ENCODE data around the gene PIK3CB. TPM values are rescaled to one million over a fixed set of nuclear protein-coding genes. Genes with fewer than 3 reads are reported as not detected.

Gene PIK3CB
- total RNA-seq, 2 donors from 2014 or later: 20.6 to 32.0 TPM

DNA sequence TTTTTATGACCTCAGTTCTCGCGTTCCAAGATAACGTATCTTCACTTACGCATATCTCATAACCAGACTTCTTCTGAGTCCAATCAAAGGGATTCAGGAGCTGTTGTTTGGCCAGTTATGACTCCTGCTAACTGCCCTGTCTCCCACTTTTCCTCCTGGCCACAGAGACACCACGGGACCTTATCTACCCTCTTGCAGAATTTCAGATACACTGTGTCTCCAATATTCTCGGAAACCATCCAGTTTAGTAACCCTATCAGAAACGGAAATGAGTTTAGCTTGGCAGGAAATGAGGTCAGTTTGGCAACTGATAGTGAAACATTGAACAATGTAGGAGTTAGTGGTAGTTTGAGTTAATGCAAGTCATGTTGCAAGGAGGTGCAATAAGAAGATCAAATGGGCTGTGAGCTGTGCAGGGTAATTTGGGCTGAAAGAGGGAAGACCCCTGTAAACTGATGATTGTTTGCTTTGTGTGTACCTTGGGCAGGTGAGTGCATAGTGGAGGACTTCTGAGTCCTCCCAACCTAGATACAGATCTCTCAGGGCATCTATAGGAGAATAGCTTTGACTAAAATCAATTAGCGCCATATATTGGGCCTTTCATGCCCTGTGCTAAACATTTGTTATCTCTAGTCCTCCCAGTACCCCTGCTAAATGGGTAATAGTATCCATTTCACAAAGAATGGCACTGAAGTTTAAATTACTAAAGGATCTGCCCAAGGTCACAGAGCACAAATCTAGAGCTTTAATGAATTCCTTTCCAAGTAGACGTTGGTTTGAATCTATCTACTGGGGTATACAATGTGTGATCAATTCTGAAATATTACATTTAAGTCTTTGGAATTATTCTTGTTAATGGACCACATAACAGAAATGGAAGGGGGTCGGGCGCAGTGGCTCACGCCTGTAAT is 41.3 kb upstream of the PIK3CB start:
- no peak for TF ChIP-seq CTCF (IDR thresholded peaks at IDR 0.05)
- Histone ChIP-seq H3K4me3 (no peak overlapping the region), H3K36me3 (no peaks in the 10 kb centered on the region), H3K4me1 (ENCODE audit: control insufficient read depth in 1 of 2, low read depth in 2 of 2) (no peaks in the 10 kb centered on the region), H3K27me3 (replicated peaks; ENCODE audit: insufficient read depth) (no peaks in the 10 kb centered on the region), H3K27ac (no peak overlapping the region), H3K9me3 (no peaks in the 10 kb centered on the region)
- no peak for ATAC-seq (ENCODE audit: insufficient number of reproducible peaks, low FRiP score, low read depth)
- DNase-seq (ENCODE audit: low spot score): no peak

DNA sequence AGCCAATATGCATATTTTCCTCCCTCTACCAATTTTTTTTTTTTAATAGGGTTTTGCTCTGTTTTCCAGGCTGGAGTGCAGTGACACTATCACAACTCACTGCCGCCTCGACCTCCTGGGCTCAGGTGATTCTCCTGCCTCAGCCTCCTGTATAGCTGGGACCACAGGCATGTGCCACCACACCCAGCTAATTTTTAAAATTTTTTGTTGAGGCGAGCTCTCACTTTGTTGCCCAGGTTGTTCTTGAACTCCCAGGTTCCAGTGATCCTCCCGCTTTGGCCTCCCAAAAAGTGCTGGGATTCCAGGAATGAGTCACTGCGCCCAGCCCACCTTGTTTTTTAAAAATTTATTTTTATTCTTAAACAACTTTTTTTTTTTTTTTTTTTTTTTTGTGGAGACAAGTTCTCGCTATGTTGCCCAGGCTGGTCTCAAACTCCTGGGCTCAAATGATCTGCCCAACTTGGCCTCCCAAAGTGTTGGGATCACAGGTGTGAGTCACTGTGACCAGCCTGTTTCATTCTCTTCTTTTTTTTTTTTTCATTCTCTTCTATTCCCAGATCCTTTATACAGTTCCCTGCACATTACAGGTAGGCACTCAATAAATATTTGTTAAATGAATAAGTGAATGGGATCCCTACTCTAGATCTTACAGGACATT is 40.5 kb upstream of the PIK3CB start:
- ATAC-seq (ENCODE audit: insufficient number of reproducible peaks, low FRiP score, low read depth): no peak
- Histone ChIP-seq H3K27me3 (replicated peaks; ENCODE audit: insufficient read depth) (no peaks in the 10 kb centered on the region), H3K4me3 (no peak overlapping the region), H3K9me3 (no peaks in the 10 kb centered on the region), H3K27ac (no peak overlapping the region), H3K4me1 (ENCODE audit: control insufficient read depth in 1 of 2, low read depth in 2 of 2) (no peaks in the 10 kb centered on the region), H3K36me3 (no peaks in the 10 kb centered on the region)
- TF ChIP-seq CTCF (IDR thresholded peaks at IDR 0.05): no peak
- no peak for DNase-seq (ENCODE audit: low spot score)

DNA sequence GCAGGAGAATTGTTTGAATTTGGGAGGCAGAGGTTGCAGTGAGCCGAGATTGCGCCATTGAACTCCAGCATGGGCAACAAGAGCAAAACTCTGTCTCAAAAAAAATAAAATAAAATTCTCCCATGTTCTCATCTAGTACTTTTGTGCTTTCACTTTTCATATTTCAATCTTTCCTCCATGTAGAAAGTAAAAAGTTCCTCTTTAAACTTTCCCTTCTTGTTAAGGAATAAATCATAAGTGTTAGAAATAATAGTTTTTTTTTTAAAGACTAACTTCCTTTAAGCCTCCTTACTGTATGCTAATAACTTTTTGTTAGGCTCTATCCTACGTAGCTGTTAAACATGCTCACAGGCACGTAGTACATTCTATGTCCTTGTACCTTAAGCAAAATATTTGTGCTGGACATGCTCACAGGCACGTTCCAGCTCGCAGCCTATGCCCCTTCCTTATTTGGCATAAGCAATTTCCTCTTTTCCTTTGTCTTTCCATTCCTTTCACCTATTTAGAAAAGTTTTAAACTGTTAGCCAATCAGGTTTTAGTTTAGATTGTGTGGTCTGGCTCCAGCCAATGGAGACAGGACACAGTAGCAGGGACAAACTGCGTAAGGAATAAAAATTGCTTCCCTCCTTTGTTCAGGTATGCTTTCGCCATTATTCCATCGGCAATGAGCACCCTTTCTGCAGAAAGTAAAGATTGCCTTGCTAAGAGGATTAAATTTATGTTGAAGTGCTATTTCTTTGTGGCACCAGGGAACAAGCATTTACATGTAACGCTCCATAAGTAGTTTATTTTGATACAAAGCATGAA is 38.9 kb upstream of the PIK3CB start:
- DNase-seq (ENCODE audit: low spot score) (no peak), ATAC-seq (ENCODE audit: insufficient number of reproducible peaks, low FRiP score, low read depth) (no peak)
- Histone ChIP-seq H3K4me3 (no peak overlapping the region), H3K4me1 (ENCODE audit: control insufficient read depth in 1 of 2, low read depth in 2 of 2) (no peaks in the 10 kb centered on the region), H3K36me3 (no peaks in the 10 kb centered on the region), H3K9me3 (no peaks in the 10 kb centered on the region), H3K27ac (no peak overlapping the region), H3K27me3 (replicated peaks; ENCODE audit: insufficient read depth) (no peaks in the 10 kb centered on the region)
- TF ChIP-seq CTCF (IDR thresholded peaks at IDR 0.05): no peak

- Histone ChIP-seq H3K27me3 (replicated peaks; ENCODE audit: insufficient read depth) (no peaks in the 10 kb centered on the region), H3K36me3 (no peaks in the 10 kb centered on the region), H3K4me3 (no peak overlapping the region), H3K27ac (no peak overlapping the region), H3K4me1 (ENCODE audit: control insufficient read depth in 1 of 2, low read depth in 2 of 2) (no peaks in the 10 kb centered on the region), H3K9me3 (no peaks in the 10 kb centered on the region)
- ATAC-seq (ENCODE audit: insufficient number of reproducible peaks, low FRiP score, low read depth): no peak
- no peak for TF ChIP-seq CTCF (IDR thresholded peaks at IDR 0.05)
- no peak for DNase-seq (ENCODE audit: low spot score)
Measured at GRCh38 chr3:138872632-138873031, 37.9 kb upstream of the PIK3CB start.

DNA sequence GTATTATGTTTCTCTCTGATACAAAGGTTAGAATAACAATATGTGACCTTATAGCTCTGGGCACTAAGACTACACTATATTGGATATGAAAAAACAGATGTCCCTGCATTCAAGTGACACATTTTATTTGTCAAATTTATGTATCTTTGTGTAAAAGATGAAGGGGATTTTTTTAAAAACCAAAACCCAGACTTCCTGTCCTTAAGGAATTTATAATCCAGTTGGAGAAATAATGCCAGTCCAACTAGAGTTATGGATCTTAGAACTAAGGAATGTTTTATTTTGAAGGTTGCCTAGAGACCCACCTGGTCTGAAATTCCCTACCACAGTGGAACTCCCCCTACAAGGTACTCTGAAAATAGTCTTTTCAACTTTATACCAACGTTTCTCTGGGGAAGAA is 33.3 kb upstream of the PIK3CB start:
- ATAC-seq (ENCODE audit: insufficient number of reproducible peaks, low FRiP score, low read depth) (no peak), DNase-seq (ENCODE audit: low spot score) (no peak)

More for the DNA sequence above, 33.3 kb upstream of the PIK3CB start:
- H3K36me3 ChIP-seq: no peaks in the 10 kb centered on the region
- no peaks in the 10 kb centered on the region for H3K9me3 ChIP-seq
- H3K4me1 ChIP-seq (ENCODE audit: control insufficient read depth in 1 of 2, low read depth in 2 of 2): no peaks in the 10 kb centered on the region
- no peak for TF ChIP-seq CTCF (IDR thresholded peaks at IDR 0.05)
- H3K4me3 ChIP-seq: no peak overlapping the region
- H3K27me3 ChIP-seq (replicated peaks; ENCODE audit: insufficient read depth): no peaks in the 10 kb centered on the region
- H3K27ac ChIP-seq: no peak overlapping the region

Measured in thoracic aorta (tissue), 2 donors.